DND-41 (cell line): ENCODE measurements around the gene MINK1.

Experiments
- EZH2 ChIP-seq: IDR thresholded peaks from 3 replicates; pipeline ENCODE4 v1.6.1; 2012; ENCODE audit warnings: borderline replicate concordance, low read depth, mild to moderate bottlenecking, moderate library complexity, low read length, inconsistent platforms; ENCODE audit not compliant: severe bottlenecking
- TF ChIP-seq, protein P1 (sequence below): IDR thresholded peaks from 2 replicates; pipeline ENCODE4 v1.5.1; 2012; ENCODE audit warnings: borderline replicate concordance, low read length, moderate library complexity, mild to moderate bottlenecking; ENCODE audit not compliant: poor library complexity, severe bottlenecking; ENCODE audit errors: extremely low read depth

DNA sequence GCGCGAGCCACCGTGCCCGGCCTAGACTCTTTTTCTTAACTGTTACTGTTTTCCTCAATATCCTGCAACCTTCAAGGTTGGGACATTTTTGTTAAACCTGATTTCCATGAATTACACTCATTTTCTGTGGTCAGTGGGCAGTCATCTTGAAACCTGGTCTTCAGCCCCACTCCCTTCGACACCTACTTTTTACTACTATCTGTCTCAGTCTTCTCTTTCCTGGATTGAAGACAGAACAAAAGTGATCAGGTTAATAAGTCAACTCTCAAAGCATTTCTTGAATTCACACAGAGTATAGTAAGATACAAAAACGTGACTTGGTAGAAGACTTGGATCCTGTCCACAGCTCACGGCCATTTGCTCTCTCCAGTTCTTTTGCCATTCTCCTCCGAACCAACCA lies 6.1 kb downstream of the MINK1 start:
- TF ChIP-seq, protein P1, sequence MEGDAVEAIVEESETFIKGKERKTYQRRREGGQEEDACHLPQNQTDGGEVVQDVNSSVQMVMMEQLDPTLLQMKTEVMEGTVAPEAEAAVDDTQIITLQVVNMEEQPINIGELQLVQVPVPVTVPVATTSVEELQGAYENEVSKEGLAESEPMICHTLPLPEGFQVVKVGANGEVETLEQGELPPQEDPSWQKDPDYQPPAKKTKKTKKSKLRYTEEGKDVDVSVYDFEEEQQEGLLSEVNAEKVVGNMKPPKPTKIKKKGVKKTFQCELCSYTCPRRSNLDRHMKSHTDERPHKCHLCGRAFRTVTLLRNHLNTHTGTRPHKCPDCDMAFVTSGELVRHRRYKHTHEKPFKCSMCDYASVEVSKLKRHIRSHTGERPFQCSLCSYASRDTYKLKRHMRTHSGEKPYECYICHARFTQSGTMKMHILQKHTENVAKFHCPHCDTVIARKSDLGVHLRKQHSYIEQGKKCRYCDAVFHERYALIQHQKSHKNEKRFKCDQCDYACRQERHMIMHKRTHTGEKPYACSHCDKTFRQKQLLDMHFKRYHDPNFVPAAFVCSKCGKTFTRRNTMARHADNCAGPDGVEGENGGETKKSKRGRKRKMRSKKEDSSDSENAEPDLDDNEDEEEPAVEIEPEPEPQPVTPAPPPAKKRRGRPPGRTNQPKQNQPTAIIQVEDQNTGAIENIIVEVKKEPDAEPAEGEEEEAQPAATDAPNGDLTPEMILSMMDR = no peak
- TF ChIP-seq EZH2 = no peak
